ENCODE data around the gene NTN4. TPM values are rescaled to one million over a fixed set of nuclear protein-coding genes. Genes with fewer than 3 reads are reported as not detected.

NTN4 gene
- total and polyA plus RNA-seq, 9 donors = 25.0 to 46.9 (median 43.1) TPM

GRCh38 chr12:95633732-95634465 is 156.7 kb downstream of the NTN4 start:
- DNase-seq = peak; percentile 92
- Histone ChIP-seq H3K27ac (ENCODE audit: low read length) (peak overlapping the region; percentile 79), H3K4me1 (ENCODE audit: control insufficient read depth, insufficient read depth, low read length) (peaks cover 30% of the 10 kb centered on the region), H3K9me3 (replicated peaks; ENCODE audit: control insufficient read depth, low read depth, low read length) (no peaks in the 10 kb centered on the region), H3K27me3 (ENCODE audit: control insufficient read depth, insufficient read depth, low read length) (no peaks in the 10 kb centered on the region), H3K36me3 (ENCODE audit: control insufficient read depth, insufficient read depth, low read length) (no peaks in the 10 kb centered on the region), H3K4me3 (ENCODE audit: low read length) (no peak overlapping the region)
- WGBS (ENCODE audit: insufficient coverage) = no CpG with 5 or more reads among the region's 5 CpGs

GRCh38 chr12:95633049-95633731 is 157.4 kb downstream of the NTN4 start:
- Histone ChIP-seq H3K4me3 (ENCODE audit: low read length) (no peak overlapping the region), H3K9me3 (replicated peaks; ENCODE audit: control insufficient read depth, low read depth, low read length) (no peaks in the 10 kb centered on the region), H3K36me3 (ENCODE audit: control insufficient read depth, insufficient read depth, low read length) (no peaks in the 10 kb centered on the region), H3K27ac (ENCODE audit: low read length) (peak overlapping the region; percentile 79), H3K27me3 (ENCODE audit: control insufficient read depth, insufficient read depth, low read length) (no peaks in the 10 kb centered on the region), H3K4me1 (ENCODE audit: control insufficient read depth, insufficient read depth, low read length) (peaks cover 23% of the 10 kb centered on the region)
- WGBS (ENCODE audit: insufficient coverage) = 57% methylated on average over 1 of the region's 9 CpGs
- no peak for DNase-seq

GRCh38 chr12:95630496-95630895 is 160.1 kb downstream of the NTN4 start:
- DNase-seq = no peak
- no peak overlapping the region for H3K4me3 ChIP-seq (ENCODE audit: low read length)
- no peaks in the 10 kb centered on the region for H3K9me3 ChIP-seq (replicated peaks; ENCODE audit: control insufficient read depth, low read depth, low read length)
- peaks cover 10% of the 10 kb centered on the region for H3K4me1 ChIP-seq (ENCODE audit: control insufficient read depth, insufficient read depth, low read length)
- no peaks in the 10 kb centered on the region for H3K36me3 ChIP-seq (ENCODE audit: control insufficient read depth, insufficient read depth, low read length)
- no CpG with 5 or more reads among the region's 5 CpGs for WGBS (ENCODE audit: insufficient coverage)
- no peaks in the 10 kb centered on the region for H3K27me3 ChIP-seq (ENCODE audit: control insufficient read depth, insufficient read depth, low read length)
- peak overlapping the region; percentile 30 for H3K27ac ChIP-seq (ENCODE audit: low read length)

- Histone ChIP-seq H3K4me3 (ENCODE audit: low read length) (no peak overlapping the region), H3K9me3 (replicated peaks; ENCODE audit: control insufficient read depth, low read depth, low read length) (no peaks in the 10 kb centered on the region), H3K4me1 (ENCODE audit: control insufficient read depth, insufficient read depth, low read length) (peaks cover 11% of the 10 kb centered on the region), H3K27ac (ENCODE audit: low read length) (no peak overlapping the region), H3K27me3 (ENCODE audit: control insufficient read depth, insufficient read depth, low read length) (no peaks in the 10 kb centered on the region), H3K36me3 (ENCODE audit: control insufficient read depth, insufficient read depth, low read length) (no peaks in the 10 kb centered on the region)
- 40% methylated on average over 1 of the region's 3 CpGs for WGBS (ENCODE audit: insufficient coverage)
- DNase-seq = no peak
Observed at GRCh38 chr12:95629392-95629791, 161.2 kb downstream of the NTN4 start.

GRCh38 chr12:95626854-95627253 is 163.7 kb downstream of the NTN4 start:
- Histone ChIP-seq H3K4me3 (ENCODE audit: low read length) (no peak overlapping the region), H3K9me3 (replicated peaks; ENCODE audit: control insufficient read depth, low read depth, low read length) (no peaks in the 10 kb centered on the region), H3K27me3 (ENCODE audit: control insufficient read depth, insufficient read depth, low read length) (no peaks in the 10 kb centered on the region), H3K27ac (ENCODE audit: low read length) (no peak overlapping the region), H3K4me1 (ENCODE audit: control insufficient read depth, insufficient read depth, low read length) (peaks cover 8% of the 10 kb centered on the region), H3K36me3 (ENCODE audit: control insufficient read depth, insufficient read depth, low read length) (no peaks in the 10 kb centered on the region)
- WGBS (ENCODE audit: insufficient coverage) = no CpG with 5 or more reads among the region's 5 CpGs
- no peak for DNase-seq

- no CpG with 5 or more reads among the region's 4 CpGs for WGBS (ENCODE audit: insufficient coverage)
- Histone ChIP-seq H3K27ac (ENCODE audit: low read length) (peak overlapping the region; percentile 74), H3K4me3 (ENCODE audit: low read length) (no peak overlapping the region), H3K36me3 (ENCODE audit: control insufficient read depth, insufficient read depth, low read length) (no peaks in the 10 kb centered on the region), H3K4me1 (ENCODE audit: control insufficient read depth, insufficient read depth, low read length) (peaks cover 8% of the 10 kb centered on the region), H3K9me3 (replicated peaks; ENCODE audit: control insufficient read depth, low read depth, low read length) (no peaks in the 10 kb centered on the region), H3K27me3 (ENCODE audit: control insufficient read depth, insufficient read depth, low read length) (no peaks in the 10 kb centered on the region)
- DNase-seq = no peak
Observed at GRCh38 chr12:95625012-95625411, 165.6 kb downstream of the NTN4 start.

- DNase-seq = peak; percentile 74
- H3K4me3 ChIP-seq (ENCODE audit: low read length) = no peak overlapping the region
- no peaks in the 10 kb centered on the region for H3K36me3 ChIP-seq (ENCODE audit: control insufficient read depth, insufficient read depth, low read length)
- H3K4me1 ChIP-seq (ENCODE audit: control insufficient read depth, insufficient read depth, low read length) = peaks cover 8% of the 10 kb centered on the region
- 52% methylated on average over 4 of the region's 7 CpGs for WGBS (ENCODE audit: insufficient coverage)
- H3K27me3 ChIP-seq (ENCODE audit: control insufficient read depth, insufficient read depth, low read length) = no peaks in the 10 kb centered on the region
- no peaks in the 10 kb centered on the region for H3K9me3 ChIP-seq (replicated peaks; ENCODE audit: control insufficient read depth, low read depth, low read length)
- H3K27ac ChIP-seq (ENCODE audit: low read length) = peak overlapping the region; percentile 82
Observed at GRCh38 chr12:95624589-95624988, 166.0 kb downstream of the NTN4 start.

- Histone ChIP-seq H3K36me3 (ENCODE audit: control insufficient read depth, insufficient read depth, low read length) (no peaks in the 10 kb centered on the region), H3K27ac (ENCODE audit: low read length) (no peak overlapping the region), H3K4me3 (ENCODE audit: low read length) (no peak overlapping the region), H3K9me3 (replicated peaks; ENCODE audit: control insufficient read depth, low read depth, low read length) (no peaks in the 10 kb centered on the region), H3K27me3 (ENCODE audit: control insufficient read depth, insufficient read depth, low read length) (no peaks in the 10 kb centered on the region), H3K4me1 (ENCODE audit: control insufficient read depth, insufficient read depth, low read length) (peaks cover 8% of the 10 kb centered on the region)
- 70% methylated on average over 16 of the region's 18 CpGs for WGBS (ENCODE audit: insufficient coverage)
- peak; percentile 39 for DNase-seq
Observed at GRCh38 chr12:95623554-95624170, 166.9 kb downstream of the NTN4 start.

- H3K27ac ChIP-seq (ENCODE audit: low read length) = no peak overlapping the region
- WGBS (ENCODE audit: insufficient coverage) = 89% methylated on average over 3 of the region's 3 CpGs
- H3K4me3 ChIP-seq (ENCODE audit: low read length) = no peak overlapping the region
- no peaks in the 10 kb centered on the region for H3K36me3 ChIP-seq (ENCODE audit: control insufficient read depth, insufficient read depth, low read length)
- H3K4me1 ChIP-seq (ENCODE audit: control insufficient read depth, insufficient read depth, low read length) = peaks cover 8% of the 10 kb centered on the region
- DNase-seq = no peak
- no peaks in the 10 kb centered on the region for H3K9me3 ChIP-seq (replicated peaks; ENCODE audit: control insufficient read depth, low read depth, low read length)
- no peaks in the 10 kb centered on the region for H3K27me3 ChIP-seq (ENCODE audit: control insufficient read depth, insufficient read depth, low read length)
Observed at GRCh38 chr12:95622879-95623278, 167.7 kb downstream of the NTN4 start.

- Histone ChIP-seq H3K36me3 (ENCODE audit: control insufficient read depth, insufficient read depth, low read length) (no peaks in the 10 kb centered on the region), H3K4me1 (ENCODE audit: control insufficient read depth, insufficient read depth, low read length) (peaks cover 8% of the 10 kb centered on the region), H3K4me3 (ENCODE audit: low read length) (no peak overlapping the region), H3K9me3 (replicated peaks; ENCODE audit: control insufficient read depth, low read depth, low read length) (no peaks in the 10 kb centered on the region), H3K27ac (ENCODE audit: low read length) (no peak overlapping the region), H3K27me3 (ENCODE audit: control insufficient read depth, insufficient read depth, low read length) (no peaks in the 10 kb centered on the region)
- no peak for DNase-seq
- WGBS (ENCODE audit: insufficient coverage) = 81% methylated on average over 2 of the region's 6 CpGs
Observed at GRCh38 chr12:95621725-95622124, 168.8 kb downstream of the NTN4 start.

Measured in muscle of leg (tissue), 11 donors.